ENCODE results near the gene PCGF3.
"Not testable (repeated sequence)": the region's sequence is repeated elsewhere in the genome, so short reads cannot be mapped to it uniquely, and the experiment has no call there.

The PCGF3 gene

DNA sequence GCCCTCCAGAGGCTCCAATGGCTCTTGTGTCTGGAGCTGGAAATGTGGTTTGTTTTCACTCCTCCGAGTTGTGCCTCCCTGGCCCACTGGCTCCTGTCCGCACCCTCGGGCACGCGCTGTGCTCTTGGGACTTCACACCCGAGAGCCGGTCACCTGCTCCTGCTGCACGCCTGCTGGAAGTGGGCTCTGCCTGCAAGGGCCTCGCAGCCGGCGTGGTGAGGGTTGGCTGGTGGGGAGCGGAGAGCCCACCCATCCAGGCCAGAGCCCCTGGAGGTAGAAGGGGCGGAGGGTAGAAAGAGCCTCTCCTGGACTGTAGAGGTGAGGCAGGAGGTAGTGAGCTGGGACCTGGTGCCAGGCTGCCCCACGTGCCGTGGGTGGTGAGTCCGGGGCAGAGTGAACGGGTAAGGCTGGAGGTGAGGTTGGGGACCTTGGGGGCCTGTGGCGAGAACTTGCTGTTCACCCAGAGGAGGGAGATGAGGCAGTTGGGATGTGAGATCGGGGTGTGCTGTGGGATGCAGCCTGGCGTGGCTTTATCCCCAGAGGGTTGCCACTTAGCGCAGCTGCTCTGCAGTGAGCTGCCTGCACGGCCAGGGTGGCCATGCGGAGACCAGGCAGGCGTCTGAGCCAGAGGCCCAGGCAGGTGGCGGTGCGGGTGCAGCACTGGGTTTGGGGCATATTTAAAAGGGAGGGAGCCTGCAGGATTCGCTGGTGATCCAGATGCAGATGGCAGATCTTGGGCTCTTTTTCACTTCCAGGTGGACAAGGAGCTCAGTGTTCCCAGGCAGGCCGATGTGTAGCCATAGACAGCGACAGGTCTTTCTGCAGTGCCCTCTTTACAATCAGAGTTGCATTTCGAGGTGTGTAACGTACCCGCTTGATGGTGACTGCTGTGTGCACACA, 48.8 kb downstream of the PCGF3 start:
- H3K4me3 ChIP-seq (ENCODE audit: control insufficient read depth, low read depth, low read length): no peak overlapping the region
- TF ChIP-seq, protein P1, sequence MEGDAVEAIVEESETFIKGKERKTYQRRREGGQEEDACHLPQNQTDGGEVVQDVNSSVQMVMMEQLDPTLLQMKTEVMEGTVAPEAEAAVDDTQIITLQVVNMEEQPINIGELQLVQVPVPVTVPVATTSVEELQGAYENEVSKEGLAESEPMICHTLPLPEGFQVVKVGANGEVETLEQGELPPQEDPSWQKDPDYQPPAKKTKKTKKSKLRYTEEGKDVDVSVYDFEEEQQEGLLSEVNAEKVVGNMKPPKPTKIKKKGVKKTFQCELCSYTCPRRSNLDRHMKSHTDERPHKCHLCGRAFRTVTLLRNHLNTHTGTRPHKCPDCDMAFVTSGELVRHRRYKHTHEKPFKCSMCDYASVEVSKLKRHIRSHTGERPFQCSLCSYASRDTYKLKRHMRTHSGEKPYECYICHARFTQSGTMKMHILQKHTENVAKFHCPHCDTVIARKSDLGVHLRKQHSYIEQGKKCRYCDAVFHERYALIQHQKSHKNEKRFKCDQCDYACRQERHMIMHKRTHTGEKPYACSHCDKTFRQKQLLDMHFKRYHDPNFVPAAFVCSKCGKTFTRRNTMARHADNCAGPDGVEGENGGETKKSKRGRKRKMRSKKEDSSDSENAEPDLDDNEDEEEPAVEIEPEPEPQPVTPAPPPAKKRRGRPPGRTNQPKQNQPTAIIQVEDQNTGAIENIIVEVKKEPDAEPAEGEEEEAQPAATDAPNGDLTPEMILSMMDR (IDR thresholded peaks at IDR 0.05; ENCODE audit: control insufficient read depth, insufficient read depth, low read depth, low read length, missing control alignments): no peak
- no peak for DNase-seq (ENCODE audit: low read depth)

DNA sequence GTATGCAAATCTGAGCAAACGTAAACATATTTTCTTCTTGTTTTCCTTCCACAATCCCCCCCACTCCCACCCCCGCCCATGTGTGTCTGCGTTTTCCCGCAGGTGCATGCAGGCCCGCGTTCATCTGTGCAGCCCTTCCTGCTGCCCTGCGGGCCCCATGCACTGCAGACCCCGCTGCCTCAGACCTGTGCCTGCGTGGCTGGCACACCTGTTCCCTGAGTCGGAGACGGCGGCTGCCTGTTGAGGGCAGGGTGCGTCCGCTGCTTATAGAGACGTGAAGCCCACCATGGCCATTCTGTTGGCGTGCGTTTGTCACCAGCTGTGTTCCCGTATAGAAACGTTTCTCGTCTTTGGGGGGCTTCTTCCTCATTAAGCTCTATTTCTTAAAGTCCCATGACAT, 51.5 kb downstream of the PCGF3 start:
- TF ChIP-seq, protein P1 (IDR thresholded peaks at IDR 0.05; ENCODE audit: control insufficient read depth, insufficient read depth, low read depth, low read length, missing control alignments): no peak
- DNase-seq (ENCODE audit: low read depth): no peak
- H3K4me3 ChIP-seq (ENCODE audit: control insufficient read depth, low read depth, low read length): no peak overlapping the region

DNA sequence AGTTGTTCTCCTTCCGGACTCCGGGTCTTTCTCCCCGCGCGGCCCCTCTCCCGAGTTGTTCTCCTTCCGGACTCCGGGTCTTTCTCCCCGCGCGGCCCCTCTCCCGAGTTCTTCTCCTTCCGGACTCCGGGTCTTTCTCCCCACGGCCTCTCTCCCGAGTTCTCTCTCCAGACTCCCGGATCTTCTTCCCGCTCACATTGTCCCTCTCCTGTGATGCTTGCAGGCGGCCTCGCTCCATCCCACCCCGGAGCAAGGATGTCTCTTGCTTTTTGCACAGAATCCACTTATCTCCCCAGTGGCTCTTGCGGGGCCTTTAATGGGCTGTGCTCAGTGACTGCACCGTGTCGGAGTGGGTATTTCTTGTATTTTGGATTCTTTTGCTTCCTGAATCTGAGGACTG, 54.2 kb downstream of the PCGF3 start:
- DNase-seq (ENCODE audit: low read depth): not testable (repeated sequence)

DNA sequence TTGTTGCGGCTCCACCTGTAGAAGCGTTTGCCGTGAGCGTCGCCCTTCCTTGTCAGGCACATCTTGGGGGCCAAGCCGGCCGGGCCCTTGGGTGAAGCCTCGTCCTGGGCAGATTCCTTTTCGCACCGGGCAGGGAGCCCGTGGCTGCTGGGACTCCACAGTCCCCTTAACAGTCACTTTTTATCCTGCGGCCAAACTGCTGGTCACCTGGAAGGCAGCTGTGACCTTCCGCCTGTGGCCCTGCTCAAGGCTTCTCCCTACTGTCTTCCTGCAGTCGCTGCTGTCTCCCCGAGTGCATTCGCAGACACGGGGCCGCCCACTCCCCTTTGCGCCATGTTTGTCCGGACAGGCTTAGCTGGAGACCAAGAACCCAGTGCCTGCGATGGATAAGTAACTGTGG, 55.0 kb downstream of the PCGF3 start:
- no peak overlapping the region for H3K4me3 ChIP-seq (ENCODE audit: control insufficient read depth, low read depth, low read length)
- no peak for DNase-seq (ENCODE audit: low read depth)
- TF ChIP-seq, protein P1 (IDR thresholded peaks at IDR 0.05; ENCODE audit: control insufficient read depth, insufficient read depth, low read depth, low read length, missing control alignments): no peak

More for the DNA sequence above, 54.2 kb downstream of the PCGF3 start:
- H3K4me3 ChIP-seq (ENCODE audit: control insufficient read depth, low read depth, low read length): not testable (repeated sequence)

DNA sequence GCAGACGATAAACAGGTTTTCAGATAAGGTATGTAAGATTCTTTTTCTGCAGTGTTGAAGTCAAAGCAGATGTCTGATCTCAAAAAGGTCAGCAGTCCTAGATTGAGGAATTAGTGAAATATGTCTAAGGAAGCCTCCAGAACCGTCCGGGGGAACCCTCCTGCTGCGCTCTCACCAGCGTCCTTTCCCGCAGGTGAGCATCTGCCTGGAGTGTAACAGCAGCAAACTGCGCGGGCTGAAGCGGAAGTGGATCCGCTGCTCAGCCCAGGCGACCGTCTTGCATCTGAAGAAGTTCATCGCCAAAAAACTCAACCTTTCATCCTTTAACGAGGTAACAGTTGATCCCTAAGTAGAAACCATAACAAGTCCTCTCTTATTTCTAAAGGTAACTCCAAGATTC, 55.5 kb downstream of the PCGF3 start:
- no peak overlapping the region for H3K4me3 ChIP-seq (ENCODE audit: control insufficient read depth, low read depth, low read length)
- no peak for DNase-seq (ENCODE audit: low read depth)
- TF ChIP-seq, protein P1 (IDR thresholded peaks at IDR 0.05; ENCODE audit: control insufficient read depth, insufficient read depth, low read depth, low read length, missing control alignments): no peak

DNA sequence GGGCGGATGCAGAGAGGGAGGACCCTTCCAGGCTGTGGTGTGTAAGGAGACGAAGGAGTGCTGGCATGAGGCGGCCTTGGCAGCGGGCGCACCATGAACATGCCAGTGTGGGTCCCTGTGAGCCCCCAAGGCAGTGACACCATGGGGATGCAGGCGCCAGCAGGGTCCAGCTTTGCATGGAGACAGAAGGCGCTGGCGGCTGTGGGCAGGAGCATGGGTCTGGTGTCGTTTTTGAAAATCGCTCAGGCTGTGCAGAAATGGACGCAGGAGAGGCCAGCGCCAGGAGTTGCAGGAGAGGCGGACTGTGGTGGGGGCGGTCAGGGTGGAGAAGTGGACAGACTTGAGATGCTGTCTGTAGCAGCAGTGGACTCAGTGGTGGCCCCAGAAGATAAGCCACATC, 56.1 kb downstream of the PCGF3 start:
- no peak for DNase-seq (ENCODE audit: low read depth)
- TF ChIP-seq, protein P1 (IDR thresholded peaks at IDR 0.05; ENCODE audit: control insufficient read depth, insufficient read depth, low read depth, low read length, missing control alignments): no peak
- H3K4me3 ChIP-seq (ENCODE audit: control insufficient read depth, low read depth, low read length): no peak overlapping the region

Data from AG09309 (cell line).